ENCODE measurements around the gene SDK2. TPM values are rescaled to one million over a fixed set of nuclear protein-coding genes. Genes with fewer than 3 reads are reported as not detected.

Gene SDK2
- total and polyA plus RNA-seq, 2 experiments from 2014 or later: 0.59 to 1.2 TPM

DNA sequence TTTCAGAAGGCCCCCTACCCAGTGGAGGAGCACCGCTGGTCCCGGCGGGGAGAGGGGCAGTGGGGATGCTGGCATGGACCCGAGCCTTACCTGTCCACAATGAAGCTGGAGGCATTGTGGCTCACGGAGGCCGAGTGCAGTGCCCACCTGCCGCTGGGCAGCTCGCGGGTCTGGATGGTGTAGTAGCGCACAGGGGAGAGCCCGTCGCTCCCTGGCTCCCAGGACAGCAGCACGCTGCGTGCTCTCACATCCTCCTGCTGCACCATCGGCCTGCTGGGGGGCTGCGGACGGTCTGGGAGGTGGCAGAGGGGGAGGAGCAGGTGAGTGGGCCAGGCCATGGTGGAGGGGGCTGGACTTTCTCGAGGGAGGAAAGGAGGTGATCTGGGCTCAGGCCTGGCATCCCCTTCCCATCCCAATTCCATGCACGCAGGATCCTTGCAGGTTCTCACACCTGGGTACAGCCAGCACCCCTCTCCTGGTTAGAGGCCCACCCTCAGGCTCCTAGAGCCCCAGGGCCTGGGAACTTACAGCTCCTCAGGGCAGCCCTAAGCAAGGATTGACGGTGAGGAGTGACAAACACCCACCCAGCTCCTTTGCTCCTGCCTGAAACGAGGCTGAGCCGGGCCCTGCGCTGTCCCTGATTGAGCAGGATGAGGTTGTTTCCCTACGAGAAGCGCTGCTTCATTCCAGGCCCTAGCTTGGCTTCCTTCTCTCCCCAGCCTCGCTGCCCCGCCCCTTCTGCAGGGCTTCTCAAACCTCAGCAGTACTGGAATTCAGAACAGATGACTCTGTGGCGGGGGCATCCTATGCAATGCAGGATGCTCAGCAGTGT is 256.3 kb downstream of the SDK2 start:
- no peak overlapping the region for H3K4me3 ChIP-seq
- H3K4me2 ChIP-seq: no peak overlapping the region
- H3K27me3 ChIP-seq: no peaks in the 10 kb centered on the region
- no peaks in the 10 kb centered on the region for H3K4me1 ChIP-seq (ENCODE audit: insufficient read depth)
- H3K36me3 ChIP-seq (replicated peaks; ENCODE audit: insufficient read depth, low read depth): no peaks in the 10 kb centered on the region
- WGBS (ENCODE audit: low lambda C conversion rate, missing lambda C conversion rate): 88% methylated on average over 27 of the region's 28 CpGs
- no peaks in the 10 kb centered on the region for H4K20me1 ChIP-seq (ENCODE audit: insufficient read depth, poor library complexity, severe bottlenecking)
- TF ChIP-seq EZH2phosphoT487 (IDR thresholded peaks at IDR 0.05; ENCODE audit: low read depth, severe bottlenecking, unreplicated experiment): no peak
- TF ChIP-seq EZH2 (IDR thresholded peaks at IDR 0.05; ENCODE audit: borderline replicate concordance): no peak
- TF ChIP-seq, protein P1, sequence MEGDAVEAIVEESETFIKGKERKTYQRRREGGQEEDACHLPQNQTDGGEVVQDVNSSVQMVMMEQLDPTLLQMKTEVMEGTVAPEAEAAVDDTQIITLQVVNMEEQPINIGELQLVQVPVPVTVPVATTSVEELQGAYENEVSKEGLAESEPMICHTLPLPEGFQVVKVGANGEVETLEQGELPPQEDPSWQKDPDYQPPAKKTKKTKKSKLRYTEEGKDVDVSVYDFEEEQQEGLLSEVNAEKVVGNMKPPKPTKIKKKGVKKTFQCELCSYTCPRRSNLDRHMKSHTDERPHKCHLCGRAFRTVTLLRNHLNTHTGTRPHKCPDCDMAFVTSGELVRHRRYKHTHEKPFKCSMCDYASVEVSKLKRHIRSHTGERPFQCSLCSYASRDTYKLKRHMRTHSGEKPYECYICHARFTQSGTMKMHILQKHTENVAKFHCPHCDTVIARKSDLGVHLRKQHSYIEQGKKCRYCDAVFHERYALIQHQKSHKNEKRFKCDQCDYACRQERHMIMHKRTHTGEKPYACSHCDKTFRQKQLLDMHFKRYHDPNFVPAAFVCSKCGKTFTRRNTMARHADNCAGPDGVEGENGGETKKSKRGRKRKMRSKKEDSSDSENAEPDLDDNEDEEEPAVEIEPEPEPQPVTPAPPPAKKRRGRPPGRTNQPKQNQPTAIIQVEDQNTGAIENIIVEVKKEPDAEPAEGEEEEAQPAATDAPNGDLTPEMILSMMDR (IDR thresholded peaks at IDR 0.05; ENCODE audit: poor library complexity): no peak
- DNase-seq (ENCODE audit: low spot score): no peak
- no peak overlapping the region for H3K27ac ChIP-seq
- H3K9me3 ChIP-seq (ENCODE audit: low read depth): no peaks in the 10 kb centered on the region
- H2AFZ ChIP-seq: no peak overlapping the region
- no peaks in the 10 kb centered on the region for H3K79me2 ChIP-seq
- H3K9me2 ChIP-seq (replicated peaks; ENCODE audit: insufficient read depth): no peaks in the 10 kb centered on the region

- Histone ChIP-seq H3K9me3 (ENCODE audit: low read depth) (no peaks in the 10 kb centered on the region), H3K27ac (no peak overlapping the region), H2AFZ (no peak overlapping the region), H4K20me1 (ENCODE audit: insufficient read depth, poor library complexity, severe bottlenecking) (no peaks in the 10 kb centered on the region), H3K4me2 (no peak overlapping the region), H3K36me3 (replicated peaks; ENCODE audit: insufficient read depth, low read depth) (no peaks in the 10 kb centered on the region), H3K27me3 (no peaks in the 10 kb centered on the region), H3K9me2 (replicated peaks; ENCODE audit: insufficient read depth) (no peaks in the 10 kb centered on the region), H3K4me3 (no peak overlapping the region), H3K4me1 (ENCODE audit: insufficient read depth) (no peaks in the 10 kb centered on the region), H3K79me2 (no peaks in the 10 kb centered on the region)
- DNase-seq (ENCODE audit: low spot score): no peak
- WGBS (ENCODE audit: low lambda C conversion rate, missing lambda C conversion rate): 88% methylated on average over 6 of the region's 6 CpGs
- no peak for TF ChIP-seq EZH2 (IDR thresholded peaks at IDR 0.05; ENCODE audit: borderline replicate concordance)
- no peak for TF ChIP-seq EZH2phosphoT487 (IDR thresholded peaks at IDR 0.05; ENCODE audit: low read depth, severe bottlenecking, unreplicated experiment)
- TF ChIP-seq, protein P1 (IDR thresholded peaks at IDR 0.05; ENCODE audit: poor library complexity): no peak
Measured at GRCh38 chr17:73386561-73386960, 257.7 kb downstream of the SDK2 start.

- no peak for DNase-seq (ENCODE audit: low spot score)
- H3K4me2 ChIP-seq: no peak overlapping the region
- WGBS (ENCODE audit: low lambda C conversion rate, missing lambda C conversion rate): 84% methylated on average over 8 of the region's 8 CpGs
Measured at GRCh38 chr17:73384926-73385325, 259.3 kb downstream of the SDK2 start.

More at GRCh38 chr17:73384926-73385325, 259.3 kb downstream of the SDK2 start:
- Histone ChIP-seq H2AFZ (no peak overlapping the region), H3K79me2 (no peaks in the 10 kb centered on the region), H3K27ac (no peak overlapping the region), H3K36me3 (replicated peaks; ENCODE audit: insufficient read depth, low read depth) (no peaks in the 10 kb centered on the region), H3K4me3 (no peak overlapping the region), H3K9me3 (ENCODE audit: low read depth) (no peaks in the 10 kb centered on the region), H4K20me1 (ENCODE audit: insufficient read depth, poor library complexity, severe bottlenecking) (no peaks in the 10 kb centered on the region), H3K27me3 (no peaks in the 10 kb centered on the region), H3K9me2 (replicated peaks; ENCODE audit: insufficient read depth) (no peaks in the 10 kb centered on the region), H3K4me1 (ENCODE audit: insufficient read depth) (no peaks in the 10 kb centered on the region)
- TF ChIP-seq EZH2 (IDR thresholded peaks at IDR 0.05; ENCODE audit: borderline replicate concordance): no peak
- no peak for TF ChIP-seq EZH2phosphoT487 (IDR thresholded peaks at IDR 0.05; ENCODE audit: low read depth, severe bottlenecking, unreplicated experiment)
- TF ChIP-seq, protein P1 (IDR thresholded peaks at IDR 0.05; ENCODE audit: poor library complexity): no peak

Measured in hepatocyte (in vitro differentiated cells).